Smooth muscle cell (in vitro differentiated cells): ENCODE results near the gene TAF4B. TPM values are rescaled to one million over a fixed set of nuclear protein-coding genes. Genes with fewer than 3 reads are reported as not detected.

Experiments used
- DNase-seq: peaks from one replicate; lab custom pipeline; 2025; ENCODE audit not compliant: unreplicated experiment; lab: John Stamatoyannopoulos, UW
- H2AFZ ChIP-seq: fragments of 200-600 bp; sonication (generic); 2 replicates; pipeline ENCODE4 v1.6.0; 2016; ENCODE audit warnings: antibody characterized with exemption, low read depth, mild to moderate bottlenecking
- H3F3A ChIP-seq: fragments of 200-600 bp; sonication (generic); 2 replicates; pipeline ENCODE4 v1.6.0; 2017; ENCODE audit warnings: antibody characterized with exemption, low read depth
- H3K27ac ChIP-seq: fragments of 200-600 bp; sonication (generic); 2 replicates; pipeline ENCODE4 v1.5.1; 2016; ENCODE audit warnings: low read depth, mild to moderate bottlenecking
- H3K27me3 ChIP-seq: fragments of 200-600 bp; sonication (generic); 2 replicates; pipeline ENCODE4 v1.6.1; 2016; ENCODE audit warnings: low read depth, mild to moderate bottlenecking
- H3K36me3 ChIP-seq: fragments of 200-600 bp; sonication (generic); 2 replicates; pipeline ENCODE4 v1.5.1; 2016; ENCODE audit warnings: low read depth
- H3K4me1 ChIP-seq: fragments of 200-600 bp; sonication (generic); 2 replicates; pipeline ENCODE4 v1.5.1; 2016; ENCODE audit warnings: low read depth
- H3K4me2 ChIP-seq: fragments of 200-600 bp; sonication (generic); 2 replicates; pipeline ENCODE4 v1.6.0; 2016; ENCODE audit warnings: mild to moderate bottlenecking
- H3K4me3 ChIP-seq: fragments of 200-600 bp; sonication (generic); 2 replicates; pipeline ENCODE4 v1.5.1; 2016; ENCODE audit warnings: mild to moderate bottlenecking
- H3K79me2 ChIP-seq: fragments of 200-600 bp; sonication (generic); 2 replicates; pipeline ENCODE4 v1.6.0; 2016; ENCODE audit warnings: low read depth, mild to moderate bottlenecking
- H3K9ac ChIP-seq: fragments of 200-600 bp; sonication (generic); 2 replicates; pipeline ENCODE4 v1.6.0; 2016; ENCODE audit warnings: low read depth
- H3K9me3 ChIP-seq: fragments of 200-600 bp; sonication (generic); replicated peaks from 2 replicates; pipeline ENCODE4 v1.5.1; 2016; ENCODE audit warnings: low read depth
- H4K20me1 ChIP-seq: fragments of 200-600 bp; sonication (generic); 2 replicates; pipeline ENCODE4 v1.6.0; 2016; ENCODE audit warnings: low read depth
- WGBS: methylation state at CpG from one replicate; pipeline ENCODE4 v1.1.7; 2016; ENCODE audit warnings: low lambda C conversion rate; 5-methylcytosine and 5-hydroxymethylcytosine counted together
- polyA plus RNA-seq: library from polyadenylated mRNA; unstranded; fragments of >200 nt; fragmentation: Nextera tagmentation; extraction: Ambion mirVana; gene quantifications from 2 replicates; pipeline ENCODE4 v1.2.1, GENCODE V29; 2016
- total RNA-seq: library from RNA; depleted of rRNA; stranded (reverse); fragments of >200 nt; gene quantifications from 2 replicates; pipeline ENCODE4 v1.2.3, GENCODE V29; 2014
- TF ChIP-seq, protein P1 (sequence below): fragments of 200-600 bp; sonication (generic); IDR thresholded peaks from 2 replicates; pipeline ENCODE4 v1.5.1; 2017; ENCODE audit warnings: borderline replicate concordance, mild to moderate bottlenecking, antibody characterized with exemption; ENCODE audit not compliant: insufficient read depth, poor library complexity, severe bottlenecking

Gene TAF4B
- total and polyA plus RNA-seq, 2 experiments from 2014 or later: 1.6 to 2.7 TPM

DNA sequence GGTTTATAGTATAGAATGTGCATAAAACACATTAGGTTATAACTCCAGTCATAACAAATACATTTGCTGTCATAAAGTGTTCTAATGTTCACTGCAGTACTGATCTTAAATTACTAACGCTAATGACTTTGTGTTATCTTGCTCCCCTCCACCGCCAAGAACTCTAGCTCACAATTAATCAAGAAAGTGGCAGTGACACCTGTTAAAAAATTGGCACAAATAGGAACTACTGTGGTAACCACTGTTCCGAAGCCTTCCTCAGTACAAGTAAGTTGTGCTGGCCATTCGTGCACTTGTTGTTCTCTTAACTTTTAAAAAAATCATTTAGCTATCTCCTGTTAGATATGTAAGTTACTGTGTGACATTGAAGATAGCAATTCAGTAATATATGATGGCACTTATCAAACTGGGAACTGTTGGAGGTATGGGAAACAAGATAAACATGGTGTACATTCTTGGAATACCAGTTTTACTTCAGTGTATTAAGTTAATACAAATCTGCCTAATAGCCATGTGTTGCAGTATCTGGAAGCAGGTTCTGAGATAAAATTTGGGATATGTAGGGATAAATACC is 41.2 kb downstream of the TAF4B start:
- Histone ChIP-seq H4K20me1 (no peaks in the 10 kb centered on the region), H3K4me2 (no peak overlapping the region), H3K27ac (no peak overlapping the region), H3F3A (no peaks in the 10 kb centered on the region), H2AFZ (no peak overlapping the region), H3K36me3 (no peaks in the 10 kb centered on the region), H3K9me3 (no peaks in the 10 kb centered on the region), H3K4me1 (no peaks in the 10 kb centered on the region), H3K9ac (no peak overlapping the region), H3K27me3 (no peaks in the 10 kb centered on the region), H3K79me2 (no peaks in the 10 kb centered on the region), H3K4me3 (no peak overlapping the region)
- TF ChIP-seq, protein P1, sequence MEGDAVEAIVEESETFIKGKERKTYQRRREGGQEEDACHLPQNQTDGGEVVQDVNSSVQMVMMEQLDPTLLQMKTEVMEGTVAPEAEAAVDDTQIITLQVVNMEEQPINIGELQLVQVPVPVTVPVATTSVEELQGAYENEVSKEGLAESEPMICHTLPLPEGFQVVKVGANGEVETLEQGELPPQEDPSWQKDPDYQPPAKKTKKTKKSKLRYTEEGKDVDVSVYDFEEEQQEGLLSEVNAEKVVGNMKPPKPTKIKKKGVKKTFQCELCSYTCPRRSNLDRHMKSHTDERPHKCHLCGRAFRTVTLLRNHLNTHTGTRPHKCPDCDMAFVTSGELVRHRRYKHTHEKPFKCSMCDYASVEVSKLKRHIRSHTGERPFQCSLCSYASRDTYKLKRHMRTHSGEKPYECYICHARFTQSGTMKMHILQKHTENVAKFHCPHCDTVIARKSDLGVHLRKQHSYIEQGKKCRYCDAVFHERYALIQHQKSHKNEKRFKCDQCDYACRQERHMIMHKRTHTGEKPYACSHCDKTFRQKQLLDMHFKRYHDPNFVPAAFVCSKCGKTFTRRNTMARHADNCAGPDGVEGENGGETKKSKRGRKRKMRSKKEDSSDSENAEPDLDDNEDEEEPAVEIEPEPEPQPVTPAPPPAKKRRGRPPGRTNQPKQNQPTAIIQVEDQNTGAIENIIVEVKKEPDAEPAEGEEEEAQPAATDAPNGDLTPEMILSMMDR: no peak
- WGBS: 95% methylated on average over 4 of the region's 4 CpGs
- no peak for DNase-seq

DNA sequence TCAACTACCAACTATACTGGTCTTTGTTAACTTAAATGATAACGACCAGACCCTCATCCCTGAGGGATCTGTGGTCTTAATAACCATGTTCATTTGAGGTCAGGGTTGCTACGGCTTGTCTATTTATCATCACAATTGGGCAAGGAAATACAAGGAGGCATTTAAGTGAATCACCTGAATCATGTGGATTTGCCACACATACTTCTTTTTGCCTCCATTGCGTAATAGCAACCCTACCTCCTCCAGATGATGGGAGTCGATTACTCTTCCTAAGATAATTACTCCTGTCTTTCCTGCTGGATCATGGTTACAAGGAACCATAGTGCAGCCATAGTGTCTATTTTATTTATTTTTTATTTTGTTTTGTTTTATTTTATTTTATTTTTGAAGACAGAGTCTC is 42.2 kb downstream of the TAF4B start:
- Histone ChIP-seq H3K9me3 (no peaks in the 10 kb centered on the region), H2AFZ (no peak overlapping the region), H3K27me3 (no peaks in the 10 kb centered on the region), H3K4me1 (no peaks in the 10 kb centered on the region), H3K4me3 (no peak overlapping the region), H3K9ac (no peak overlapping the region), H3K27ac (no peak overlapping the region), H3K36me3 (no peaks in the 10 kb centered on the region), H3K79me2 (no peaks in the 10 kb centered on the region), H3K4me2 (no peak overlapping the region), H3F3A (no peaks in the 10 kb centered on the region), H4K20me1 (no peaks in the 10 kb centered on the region)
- no peak for DNase-seq
- 87% methylated on average over 4 of the region's 4 CpGs for WGBS
- TF ChIP-seq, protein P1: no peak

DNA sequence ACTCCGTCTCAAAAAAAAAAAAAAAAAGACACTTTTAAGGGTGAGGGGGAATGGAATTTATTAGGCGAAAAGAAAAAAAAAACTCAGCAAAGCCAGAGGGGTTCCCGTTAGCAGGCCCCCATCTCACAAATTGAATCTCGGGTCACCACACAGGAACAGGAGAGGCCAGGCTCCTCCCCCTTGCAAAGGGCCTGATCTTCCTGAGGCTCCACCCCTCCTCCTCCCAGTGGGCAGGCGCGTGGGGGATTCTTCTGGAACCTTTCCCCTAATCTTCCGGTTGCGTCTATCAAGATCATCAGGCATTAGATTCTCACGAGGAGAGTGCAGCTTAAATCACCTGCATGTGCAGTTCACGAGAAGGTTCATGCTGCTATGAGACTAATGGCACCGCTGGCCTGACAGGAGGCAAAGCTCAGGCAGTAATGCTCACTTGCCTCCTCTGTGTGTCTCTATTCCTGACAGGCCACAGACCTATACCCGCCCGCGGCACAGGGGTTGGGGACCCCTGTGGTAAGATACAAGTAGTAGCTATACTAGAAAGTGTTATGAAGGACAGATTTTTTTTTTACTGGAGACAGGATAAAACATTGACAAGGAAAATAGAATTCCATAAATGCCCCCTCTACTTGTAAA is 45.8 kb downstream of the TAF4B start:
- H3K27me3 ChIP-seq: no peaks in the 10 kb centered on the region
- H3K4me1 ChIP-seq: no peaks in the 10 kb centered on the region
- no peaks in the 10 kb centered on the region for H3K9me3 ChIP-seq
- DNase-seq: no peak
- H3F3A ChIP-seq: no peaks in the 10 kb centered on the region
- H3K4me3 ChIP-seq: no peak overlapping the region
- no peaks in the 10 kb centered on the region for H4K20me1 ChIP-seq
- H3K4me2 ChIP-seq: no peak overlapping the region
- 93% methylated on average over 14 of the region's 14 CpGs for WGBS
- H3K27ac ChIP-seq: no peak overlapping the region
- TF ChIP-seq, protein P1: no peak
- no peak overlapping the region for H3K9ac ChIP-seq
- H3K79me2 ChIP-seq: no peaks in the 10 kb centered on the region
- H2AFZ ChIP-seq: no peak overlapping the region
- no peaks in the 10 kb centered on the region for H3K36me3 ChIP-seq

DNA sequence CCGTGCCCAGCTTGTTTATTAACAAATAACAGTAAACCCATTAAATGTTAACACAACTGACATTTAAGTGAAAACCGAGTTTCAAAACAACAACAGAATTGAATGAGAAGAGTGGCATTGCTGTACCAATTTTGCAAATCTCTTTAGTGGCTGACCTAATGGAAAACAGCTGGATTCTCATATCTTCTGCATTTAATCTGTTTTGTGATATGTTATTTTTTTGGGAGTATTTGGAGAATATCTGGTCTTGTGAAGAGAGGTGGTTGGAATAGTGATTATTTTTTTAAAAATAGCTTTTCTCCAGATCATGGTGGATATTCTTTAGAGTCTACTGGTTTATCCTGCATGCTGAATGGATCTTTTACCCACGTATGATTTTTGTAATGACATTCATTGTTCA is 51.1 kb downstream of the TAF4B start:
- H3K4me2 ChIP-seq: no peak overlapping the region
- H3K27ac ChIP-seq: no peak overlapping the region
- DNase-seq: no peak
- H3K9me3 ChIP-seq: peaks cover 6% of the 10 kb centered on the region
- 91% methylated on average over 3 of the region's 3 CpGs for WGBS
- no peak overlapping the region for H2AFZ ChIP-seq
- TF ChIP-seq, protein P1: no peak
- no peaks in the 10 kb centered on the region for H4K20me1 ChIP-seq
- no peaks in the 10 kb centered on the region for H3K36me3 ChIP-seq
- H3K9ac ChIP-seq: no peak overlapping the region
- H3F3A ChIP-seq: no peaks in the 10 kb centered on the region
- no peaks in the 10 kb centered on the region for H3K4me1 ChIP-seq
- no peaks in the 10 kb centered on the region for H3K79me2 ChIP-seq
- H3K4me3 ChIP-seq: no peak overlapping the region
- no peaks in the 10 kb centered on the region for H3K27me3 ChIP-seq
